ENCODE results near the gene LRRC46.

LRRC46 gene

DNA sequence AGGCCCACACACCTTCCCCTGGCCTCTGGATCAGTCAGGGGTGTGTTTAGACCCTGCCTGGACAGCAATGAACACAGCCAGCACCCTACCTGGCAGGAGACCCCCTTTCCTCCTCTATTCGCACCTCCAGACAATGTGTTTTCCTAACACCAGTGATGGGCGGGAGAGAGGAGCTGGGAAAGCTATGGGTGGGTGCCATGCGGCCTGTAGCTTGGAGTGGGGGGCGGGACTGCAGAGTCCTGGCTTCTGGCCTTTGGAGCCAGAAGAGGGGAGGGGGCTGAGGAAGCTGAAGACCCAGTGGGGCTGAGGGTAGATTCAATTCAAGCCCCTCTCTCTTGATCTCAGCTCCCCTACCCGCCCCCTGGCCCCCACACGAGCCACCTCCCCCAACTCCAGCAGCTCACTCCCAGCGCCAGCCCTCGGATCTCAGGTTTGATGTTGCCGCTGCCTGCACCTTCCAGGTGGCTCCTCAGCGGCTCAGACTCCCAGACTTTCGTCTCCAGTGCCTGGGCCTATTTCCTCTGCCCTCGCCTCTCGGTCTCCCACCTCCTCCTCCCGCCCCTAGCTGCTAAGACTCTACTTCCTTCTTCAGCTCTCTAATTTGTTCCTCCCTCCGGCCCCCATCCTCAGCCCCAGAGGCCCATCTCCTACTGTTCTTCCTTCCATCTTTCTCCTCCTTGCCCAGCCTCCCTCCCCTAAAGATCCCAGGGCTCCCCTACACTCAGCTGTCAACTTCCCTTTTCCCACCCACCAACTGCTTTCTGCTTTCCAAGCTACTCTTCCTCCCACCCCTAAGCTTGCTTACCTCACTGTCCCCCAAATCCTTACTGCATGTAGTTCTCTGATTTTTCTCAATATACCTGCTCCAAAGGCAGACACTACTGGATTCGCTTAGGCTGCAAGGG is 26.3 kb downstream of the LRRC46 start:
- Histone ChIP-seq H3K27me3 (ENCODE audit: insufficient read depth, low read length) (peaks cover 2% of the 10 kb centered on the region), H3K36me3 (ENCODE audit: insufficient read depth, low read length) (no peaks in the 10 kb centered on the region)
- TF ChIP-seq, protein P1, sequence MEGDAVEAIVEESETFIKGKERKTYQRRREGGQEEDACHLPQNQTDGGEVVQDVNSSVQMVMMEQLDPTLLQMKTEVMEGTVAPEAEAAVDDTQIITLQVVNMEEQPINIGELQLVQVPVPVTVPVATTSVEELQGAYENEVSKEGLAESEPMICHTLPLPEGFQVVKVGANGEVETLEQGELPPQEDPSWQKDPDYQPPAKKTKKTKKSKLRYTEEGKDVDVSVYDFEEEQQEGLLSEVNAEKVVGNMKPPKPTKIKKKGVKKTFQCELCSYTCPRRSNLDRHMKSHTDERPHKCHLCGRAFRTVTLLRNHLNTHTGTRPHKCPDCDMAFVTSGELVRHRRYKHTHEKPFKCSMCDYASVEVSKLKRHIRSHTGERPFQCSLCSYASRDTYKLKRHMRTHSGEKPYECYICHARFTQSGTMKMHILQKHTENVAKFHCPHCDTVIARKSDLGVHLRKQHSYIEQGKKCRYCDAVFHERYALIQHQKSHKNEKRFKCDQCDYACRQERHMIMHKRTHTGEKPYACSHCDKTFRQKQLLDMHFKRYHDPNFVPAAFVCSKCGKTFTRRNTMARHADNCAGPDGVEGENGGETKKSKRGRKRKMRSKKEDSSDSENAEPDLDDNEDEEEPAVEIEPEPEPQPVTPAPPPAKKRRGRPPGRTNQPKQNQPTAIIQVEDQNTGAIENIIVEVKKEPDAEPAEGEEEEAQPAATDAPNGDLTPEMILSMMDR (IDR thresholded peaks at IDR 0.05; ENCODE audit: low read length), result no peak
- TF ChIP-seq EZH2 (IDR thresholded peaks at IDR 0.05; ENCODE audit: borderline replicate concordance, low read length), result no peak

DNA sequence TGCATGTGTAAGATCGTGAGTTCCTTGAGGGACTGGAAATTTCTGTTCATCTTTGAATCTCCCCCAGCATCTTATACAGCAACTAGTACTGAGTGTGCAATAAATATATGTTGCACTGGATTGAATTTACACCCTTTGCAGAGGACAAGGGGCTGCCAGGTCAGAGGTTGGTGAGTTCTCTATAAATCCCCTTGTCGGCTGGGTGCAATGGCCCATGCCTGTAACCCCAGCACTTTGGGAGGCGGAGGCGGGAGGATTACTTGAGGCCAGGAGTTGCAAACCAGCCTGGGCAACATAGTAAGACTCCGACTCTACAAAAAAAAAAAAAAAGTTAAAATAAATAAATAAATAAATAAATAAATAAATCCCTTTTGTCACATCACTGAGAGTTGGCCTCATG is 28.9 kb downstream of the LRRC46 start:
- no peak overlapping the region for H3K27ac ChIP-seq (ENCODE audit: low read depth, low read length, poor library complexity, severe bottlenecking)
- no peak overlapping the region for H3K4me3 ChIP-seq (ENCODE audit: low read depth, low read length, poor library complexity, severe bottlenecking)
- no peaks in the 10 kb centered on the region for H3K4me1 ChIP-seq (ENCODE audit: insufficient read depth, low read length, severe bottlenecking)
- H3K9me3 ChIP-seq (ENCODE audit: low read length), result no peaks in the 10 kb centered on the region
- H3K79me2 ChIP-seq (ENCODE audit: insufficient read depth, low read length), result no peaks in the 10 kb centered on the region
- H3K9ac ChIP-seq (ENCODE audit: low read length), result no peak overlapping the region
- peaks cover 4% of the 10 kb centered on the region for H3K27me3 ChIP-seq (ENCODE audit: insufficient read depth, low read length)
- H3K36me3 ChIP-seq (ENCODE audit: insufficient read depth, low read length), result no peaks in the 10 kb centered on the region
- no peak overlapping the region for H2AFZ ChIP-seq (ENCODE audit: low read length)
- no peaks in the 10 kb centered on the region for H3K9me2 ChIP-seq (ENCODE audit: low read depth, low read length)
- H4K20me1 ChIP-seq (ENCODE audit: insufficient read depth, low read length), result no peaks in the 10 kb centered on the region
- H3K4me2 ChIP-seq (ENCODE audit: low read length), result no peak overlapping the region
- no peaks in the 10 kb centered on the region for H3F3A ChIP-seq (ENCODE audit: insufficient read depth, low read length)
- TF ChIP-seq, protein P1 (IDR thresholded peaks at IDR 0.05; ENCODE audit: low read length), result no peak
- TF ChIP-seq EZH2 (IDR thresholded peaks at IDR 0.05; ENCODE audit: borderline replicate concordance, low read length), result no peak

More for the DNA sequence above, 26.3 kb downstream of the LRRC46 start:
- Histone ChIP-seq H2AFZ (ENCODE audit: low read length) (no peak overlapping the region), H3K9me3 (ENCODE audit: low read length) (no peaks in the 10 kb centered on the region), H3F3A (ENCODE audit: insufficient read depth, low read length) (no peaks in the 10 kb centered on the region), H3K9me2 (ENCODE audit: low read depth, low read length) (no peaks in the 10 kb centered on the region), H3K27ac (ENCODE audit: low read depth, low read length, poor library complexity, severe bottlenecking) (no peak overlapping the region), H4K20me1 (ENCODE audit: insufficient read depth, low read length) (no peaks in the 10 kb centered on the region), H3K4me2 (ENCODE audit: low read length) (no peak overlapping the region), H3K4me1 (ENCODE audit: insufficient read depth, low read length, severe bottlenecking) (no peaks in the 10 kb centered on the region), H3K79me2 (ENCODE audit: insufficient read depth, low read length) (no peaks in the 10 kb centered on the region), H3K4me3 (ENCODE audit: low read depth, low read length, poor library complexity, severe bottlenecking) (no peak overlapping the region), H3K9ac (ENCODE audit: low read length) (no peak overlapping the region)

DNA sequence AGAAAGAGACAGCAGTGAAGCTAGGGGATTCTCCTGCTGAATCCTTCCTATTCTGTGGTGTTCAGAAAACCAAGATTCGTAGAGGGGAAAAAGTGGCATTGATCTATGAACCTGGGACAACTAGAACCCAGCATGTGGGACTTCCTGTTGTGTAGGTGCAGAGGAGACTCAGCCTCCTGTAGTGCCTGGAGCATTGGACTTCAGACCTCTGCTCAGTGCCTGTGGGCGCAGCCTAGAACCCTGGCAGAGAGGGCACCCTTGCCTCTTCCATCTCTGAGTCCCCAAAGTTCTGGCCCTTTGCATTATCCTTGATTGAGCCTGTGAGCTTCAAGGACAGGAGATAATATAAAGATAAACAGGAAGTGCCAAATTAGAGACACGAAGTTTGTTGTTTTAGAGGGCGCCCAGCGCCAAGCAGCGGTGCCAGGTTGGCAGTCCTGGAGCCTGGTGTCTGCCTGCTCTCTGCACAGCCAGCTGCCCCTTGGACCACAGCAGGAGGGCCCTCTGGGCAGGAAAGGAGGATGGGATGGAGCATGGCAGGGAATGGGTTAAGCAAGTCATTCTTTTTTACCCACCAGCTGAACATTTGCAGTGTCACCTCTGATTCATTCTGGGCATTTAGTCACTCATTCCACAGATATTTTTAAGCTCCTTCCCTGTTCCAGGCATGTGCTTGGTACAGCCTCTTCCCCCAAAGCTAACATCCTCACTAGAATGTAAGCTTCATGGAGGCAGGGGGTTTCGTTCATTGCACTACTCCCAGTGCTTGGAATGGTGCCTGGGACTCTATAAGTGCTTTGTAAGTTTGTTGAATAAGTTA is 31.4 kb downstream of the LRRC46 start:
- H3F3A ChIP-seq (ENCODE audit: insufficient read depth, low read length), result no peaks in the 10 kb centered on the region
- no peak overlapping the region for H3K9ac ChIP-seq (ENCODE audit: low read length)
- H3K4me2 ChIP-seq (ENCODE audit: low read length), result no peak overlapping the region
- TF ChIP-seq EZH2 (IDR thresholded peaks at IDR 0.05; ENCODE audit: borderline replicate concordance, low read length), result no peak
- TF ChIP-seq, protein P1 (IDR thresholded peaks at IDR 0.05; ENCODE audit: low read length), result no peak
- H2AFZ ChIP-seq (ENCODE audit: low read length), result no peak overlapping the region
- no peak overlapping the region for H3K4me3 ChIP-seq (ENCODE audit: low read depth, low read length, poor library complexity, severe bottlenecking)
- no peaks in the 10 kb centered on the region for H3K9me3 ChIP-seq (ENCODE audit: low read length)
- H3K4me1 ChIP-seq (ENCODE audit: insufficient read depth, low read length, severe bottlenecking), result no peaks in the 10 kb centered on the region
- no peaks in the 10 kb centered on the region for H4K20me1 ChIP-seq (ENCODE audit: insufficient read depth, low read length)
- no peaks in the 10 kb centered on the region for H3K9me2 ChIP-seq (ENCODE audit: low read depth, low read length)
- no peaks in the 10 kb centered on the region for H3K79me2 ChIP-seq (ENCODE audit: insufficient read depth, low read length)
- peaks cover 4% of the 10 kb centered on the region; the same call in 1 of the 2 replicates for H3K27me3 ChIP-seq (ENCODE audit: insufficient read depth, low read length)
- H3K36me3 ChIP-seq (ENCODE audit: insufficient read depth, low read length), result no peaks in the 10 kb centered on the region
- no peak overlapping the region for H3K27ac ChIP-seq (ENCODE audit: low read depth, low read length, poor library complexity, severe bottlenecking)
